ENCODE data around the gene RHCG.

RHCG gene

GRCh38 chr15:89457086-89457485 lies 39.3 kb downstream of the RHCG start:
- Histone ChIP-seq H3K4me1 (ENCODE audit: control insufficient read depth, insufficient read depth, low read length) (peaks cover 15% of the 10 kb centered on the region), H3K4me3 (ENCODE audit: low read depth, low read length) (no peak overlapping the region), H3K36me3 (ENCODE audit: control insufficient read depth, insufficient read depth, low read length) (no peaks in the 10 kb centered on the region), H3K9ac (ENCODE audit: low read length) (no peak overlapping the region), H3K27me3 (ENCODE audit: control insufficient read depth, insufficient read depth, low read length) (peaks cover 58% of the 10 kb centered on the region), H3K27ac (ENCODE audit: low read depth, low read length) (no peak overlapping the region), H3K9me3 (ENCODE audit: control insufficient read depth, insufficient read depth, low read depth, low read length) (no peaks in the 10 kb centered on the region)

GRCh38 chr15:89455535-89455934 lies 40.8 kb downstream of the RHCG start:
- Histone ChIP-seq H3K9me3 (ENCODE audit: control insufficient read depth, insufficient read depth, low read depth, low read length) (no peaks in the 10 kb centered on the region), H3K27me3 (ENCODE audit: control insufficient read depth, insufficient read depth, low read length) (peaks cover 49% of the 10 kb centered on the region), H3K4me1 (ENCODE audit: control insufficient read depth, insufficient read depth, low read length) (peaks cover 12% of the 10 kb centered on the region), H3K4me3 (ENCODE audit: low read depth, low read length) (no peak overlapping the region), H3K36me3 (ENCODE audit: control insufficient read depth, insufficient read depth, low read length) (no peaks in the 10 kb centered on the region), H3K27ac (ENCODE audit: low read depth, low read length) (no peak overlapping the region), H3K9ac (ENCODE audit: low read length) (no peak overlapping the region)

- peaks cover 36% of the 10 kb centered on the region for H3K4me1 ChIP-seq (ENCODE audit: control insufficient read depth, insufficient read depth, low read length)
- no peak overlapping the region for H3K4me3 ChIP-seq (ENCODE audit: low read depth, low read length)
- H3K9me3 ChIP-seq (ENCODE audit: control insufficient read depth, insufficient read depth, low read depth, low read length) = no peaks in the 10 kb centered on the region
- no peak overlapping the region for H3K27ac ChIP-seq (ENCODE audit: low read depth, low read length)
- H3K27me3 ChIP-seq (ENCODE audit: control insufficient read depth, insufficient read depth, low read length) = peaks cover 48% of the 10 kb centered on the region
- no peak overlapping the region for H3K9ac ChIP-seq (ENCODE audit: low read length)
- no peaks in the 10 kb centered on the region for H3K36me3 ChIP-seq (ENCODE audit: control insufficient read depth, insufficient read depth, low read length)
Measured at GRCh38 chr15:89452330-89452836, 44.0 kb downstream of the RHCG start.

- Histone ChIP-seq H3K27me3 (ENCODE audit: control insufficient read depth, insufficient read depth, low read length) (peaks cover 50% of the 10 kb centered on the region), H3K36me3 (ENCODE audit: control insufficient read depth, insufficient read depth, low read length) (no peaks in the 10 kb centered on the region), H3K9ac (ENCODE audit: low read length) (no peak overlapping the region), H3K4me3 (ENCODE audit: low read depth, low read length) (no peak overlapping the region), H3K9me3 (ENCODE audit: control insufficient read depth, insufficient read depth, low read depth, low read length) (no peaks in the 10 kb centered on the region), H3K27ac (ENCODE audit: low read depth, low read length) (no peak overlapping the region), H3K4me1 (ENCODE audit: control insufficient read depth, insufficient read depth, low read length) (peaks cover 37% of the 10 kb centered on the region)
Measured at GRCh38 chr15:89451846-89452245, 44.5 kb downstream of the RHCG start.

- H3K27me3 ChIP-seq (ENCODE audit: control insufficient read depth, insufficient read depth, low read length) = peaks cover 57% of the 10 kb centered on the region
- no peaks in the 10 kb centered on the region for H3K36me3 ChIP-seq (ENCODE audit: control insufficient read depth, insufficient read depth, low read length)
- H3K27ac ChIP-seq (ENCODE audit: low read depth, low read length) = no peak overlapping the region
- H3K9me3 ChIP-seq (ENCODE audit: control insufficient read depth, insufficient read depth, low read depth, low read length) = no peaks in the 10 kb centered on the region
- peaks cover 39% of the 10 kb centered on the region for H3K4me1 ChIP-seq (ENCODE audit: control insufficient read depth, insufficient read depth, low read length)
- no peak overlapping the region for H3K4me3 ChIP-seq (ENCODE audit: low read depth, low read length)
- H3K9ac ChIP-seq (ENCODE audit: low read length) = no peak overlapping the region
Measured at GRCh38 chr15:89450076-89451006, 46.0 kb downstream of the RHCG start.

GRCh38 chr15:89448825-89449224 lies 47.6 kb downstream of the RHCG start:
- no peak overlapping the region for H3K27ac ChIP-seq (ENCODE audit: low read depth, low read length)
- H3K9ac ChIP-seq (ENCODE audit: low read length) = no peak overlapping the region
- H3K36me3 ChIP-seq (ENCODE audit: control insufficient read depth, insufficient read depth, low read length) = no peaks in the 10 kb centered on the region
- no peaks in the 10 kb centered on the region for H3K9me3 ChIP-seq (ENCODE audit: control insufficient read depth, insufficient read depth, low read depth, low read length)
- H3K4me3 ChIP-seq (ENCODE audit: low read depth, low read length) = no peak overlapping the region
- peaks cover 52% of the 10 kb centered on the region for H3K4me1 ChIP-seq (ENCODE audit: control insufficient read depth, insufficient read depth, low read length)
- peaks cover 55% of the 10 kb centered on the region for H3K27me3 ChIP-seq (ENCODE audit: control insufficient read depth, insufficient read depth, low read length)

- no peak overlapping the region for H3K4me3 ChIP-seq (ENCODE audit: low read depth, low read length)
- no peaks in the 10 kb centered on the region for H3K36me3 ChIP-seq (ENCODE audit: control insufficient read depth, insufficient read depth, low read length)
- no peak overlapping the region for H3K9ac ChIP-seq (ENCODE audit: low read length)
- no peak overlapping the region for H3K27ac ChIP-seq (ENCODE audit: low read depth, low read length)
- H3K27me3 ChIP-seq (ENCODE audit: control insufficient read depth, insufficient read depth, low read length) = peaks cover 55% of the 10 kb centered on the region
- no peaks in the 10 kb centered on the region for H3K9me3 ChIP-seq (ENCODE audit: control insufficient read depth, insufficient read depth, low read depth, low read length)
- peaks cover 61% of the 10 kb centered on the region for H3K4me1 ChIP-seq (ENCODE audit: control insufficient read depth, insufficient read depth, low read length)
Measured at GRCh38 chr15:89447676-89448075, 48.7 kb downstream of the RHCG start.

- Histone ChIP-seq H3K27ac (ENCODE audit: low read depth, low read length) (no peak overlapping the region), H3K9ac (ENCODE audit: low read length) (no peak overlapping the region), H3K4me3 (ENCODE audit: low read depth, low read length) (no peak overlapping the region), H3K27me3 (ENCODE audit: control insufficient read depth, insufficient read depth, low read length) (peaks cover 55% of the 10 kb centered on the region), H3K9me3 (ENCODE audit: control insufficient read depth, insufficient read depth, low read depth, low read length) (no peaks in the 10 kb centered on the region), H3K36me3 (ENCODE audit: control insufficient read depth, insufficient read depth, low read length) (no peaks in the 10 kb centered on the region), H3K4me1 (ENCODE audit: control insufficient read depth, insufficient read depth, low read length) (peaks cover 60% of the 10 kb centered on the region)
Measured at GRCh38 chr15:89446255-89446891, 50.0 kb downstream of the RHCG start.

- Histone ChIP-seq H3K4me3 (ENCODE audit: low read depth, low read length) (no peak overlapping the region), H3K9me3 (ENCODE audit: control insufficient read depth, insufficient read depth, low read depth, low read length) (no peaks in the 10 kb centered on the region), H3K27ac (ENCODE audit: low read depth, low read length) (no peak overlapping the region), H3K4me1 (ENCODE audit: control insufficient read depth, insufficient read depth, low read length) (peaks cover 59% of the 10 kb centered on the region), H3K27me3 (ENCODE audit: control insufficient read depth, insufficient read depth, low read length) (peaks cover 53% of the 10 kb centered on the region), H3K9ac (ENCODE audit: low read length) (no peak overlapping the region), H3K36me3 (ENCODE audit: control insufficient read depth, insufficient read depth, low read length) (no peaks in the 10 kb centered on the region)
Measured at GRCh38 chr15:89445518-89445917, 50.9 kb downstream of the RHCG start.

GRCh38 chr15:89444241-89445225 lies 51.9 kb downstream of the RHCG start:
- Histone ChIP-seq H3K27ac (ENCODE audit: low read depth, low read length) (no peak overlapping the region), H3K27me3 (ENCODE audit: control insufficient read depth, insufficient read depth, low read length) (peaks cover 54% of the 10 kb centered on the region), H3K4me3 (ENCODE audit: low read depth, low read length) (no peak overlapping the region), H3K4me1 (ENCODE audit: control insufficient read depth, insufficient read depth, low read length) (peaks cover 51% of the 10 kb centered on the region), H3K9ac (ENCODE audit: low read length) (no peak overlapping the region), H3K9me3 (ENCODE audit: control insufficient read depth, insufficient read depth, low read depth, low read length) (no peaks in the 10 kb centered on the region), H3K36me3 (ENCODE audit: control insufficient read depth, insufficient read depth, low read length) (no peaks in the 10 kb centered on the region)

Data from HUES6 (cell line).